ENCODE data around the gene ISYNA1.
A peak's percentile ranks its signal among the peaks of the same experiment; 100 is the strongest.

ISYNA1 gene

DNA sequence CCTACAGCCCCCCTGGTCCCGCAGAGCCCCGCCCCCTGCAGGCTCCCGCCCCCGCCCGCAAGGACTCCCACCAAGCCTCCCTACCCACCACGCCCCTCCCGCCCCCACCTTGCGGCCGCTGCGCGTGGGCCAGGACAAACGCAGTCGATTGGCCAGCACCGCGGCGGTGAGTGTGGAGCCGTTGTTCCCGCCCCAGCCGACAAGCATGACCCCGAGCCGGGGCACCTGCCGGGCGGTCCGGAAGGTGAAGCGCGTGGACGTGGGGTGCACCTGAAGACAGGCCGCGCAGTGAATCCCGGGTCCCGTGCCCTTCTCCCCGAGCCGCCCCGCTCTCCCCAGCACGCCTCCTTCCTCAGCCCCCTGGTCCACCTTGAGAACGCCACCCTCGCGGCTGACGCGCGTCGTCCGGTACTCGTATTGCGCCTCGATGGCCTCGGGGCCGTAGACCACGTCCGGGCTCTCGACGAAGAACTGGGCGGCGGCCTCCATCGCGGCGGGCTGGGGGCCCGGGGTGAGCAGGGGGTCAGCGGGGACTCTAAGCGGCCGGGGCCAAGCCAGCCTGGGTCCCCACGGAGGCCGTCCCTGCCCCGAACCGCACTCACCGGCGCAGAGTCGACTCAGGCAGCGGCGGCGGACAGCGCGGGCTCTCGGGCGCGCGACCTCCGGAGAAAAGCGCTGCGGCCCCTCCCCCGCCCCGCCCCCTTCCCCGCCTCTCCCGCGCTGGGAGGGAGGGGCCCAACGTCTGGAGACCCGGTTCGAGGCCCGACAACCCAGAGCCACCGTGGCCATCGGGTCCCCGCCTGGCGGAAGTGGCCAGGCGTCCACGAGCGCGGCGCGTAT is at the start of gene ISYNA1:
Gene ISYNA1, minus strand, starts transcription at position 643 of the 840 bp plus-strand sequence. Its CDS starts 154 bp downstream, at position 489.
- H3K4me3 ChIP-seq (ENCODE audit: low read depth, low read length): peak within 1 kb of the TSS; percentile 53
- DNase-seq (ENCODE audit: low read depth): no peak
- TF ChIP-seq, protein P1, sequence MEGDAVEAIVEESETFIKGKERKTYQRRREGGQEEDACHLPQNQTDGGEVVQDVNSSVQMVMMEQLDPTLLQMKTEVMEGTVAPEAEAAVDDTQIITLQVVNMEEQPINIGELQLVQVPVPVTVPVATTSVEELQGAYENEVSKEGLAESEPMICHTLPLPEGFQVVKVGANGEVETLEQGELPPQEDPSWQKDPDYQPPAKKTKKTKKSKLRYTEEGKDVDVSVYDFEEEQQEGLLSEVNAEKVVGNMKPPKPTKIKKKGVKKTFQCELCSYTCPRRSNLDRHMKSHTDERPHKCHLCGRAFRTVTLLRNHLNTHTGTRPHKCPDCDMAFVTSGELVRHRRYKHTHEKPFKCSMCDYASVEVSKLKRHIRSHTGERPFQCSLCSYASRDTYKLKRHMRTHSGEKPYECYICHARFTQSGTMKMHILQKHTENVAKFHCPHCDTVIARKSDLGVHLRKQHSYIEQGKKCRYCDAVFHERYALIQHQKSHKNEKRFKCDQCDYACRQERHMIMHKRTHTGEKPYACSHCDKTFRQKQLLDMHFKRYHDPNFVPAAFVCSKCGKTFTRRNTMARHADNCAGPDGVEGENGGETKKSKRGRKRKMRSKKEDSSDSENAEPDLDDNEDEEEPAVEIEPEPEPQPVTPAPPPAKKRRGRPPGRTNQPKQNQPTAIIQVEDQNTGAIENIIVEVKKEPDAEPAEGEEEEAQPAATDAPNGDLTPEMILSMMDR (IDR thresholded peaks at IDR 0.05; ENCODE audit: low read depth, low read length, missing control alignments): no peak

DNA sequence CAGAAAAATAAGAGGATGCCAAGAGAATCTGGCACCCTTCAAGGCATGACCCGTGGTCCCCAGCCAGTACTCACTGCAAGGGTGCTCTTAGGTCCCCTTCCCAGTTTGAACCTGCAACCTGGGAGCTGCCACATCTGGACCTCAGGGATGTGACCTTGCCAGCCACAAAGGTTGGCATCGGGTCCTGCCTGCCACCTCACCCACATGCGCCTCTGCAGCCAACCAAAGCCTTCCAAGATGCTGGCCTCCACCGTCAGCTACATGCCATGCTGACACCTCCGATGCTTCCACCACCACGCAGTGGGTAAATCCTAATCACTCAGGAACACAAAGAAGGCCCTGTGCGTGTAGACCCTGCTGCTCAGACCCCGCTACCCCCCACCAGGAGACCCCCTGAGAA is 48.8 kb upstream of the ISYNA1 start:
- H3K4me3 ChIP-seq (ENCODE audit: low read depth, low read length): no peak overlapping the region
- TF ChIP-seq, protein P1 (IDR thresholded peaks at IDR 0.05; ENCODE audit: low read depth, low read length, missing control alignments): no peak
- no peak for DNase-seq (ENCODE audit: low read depth)

DNA sequence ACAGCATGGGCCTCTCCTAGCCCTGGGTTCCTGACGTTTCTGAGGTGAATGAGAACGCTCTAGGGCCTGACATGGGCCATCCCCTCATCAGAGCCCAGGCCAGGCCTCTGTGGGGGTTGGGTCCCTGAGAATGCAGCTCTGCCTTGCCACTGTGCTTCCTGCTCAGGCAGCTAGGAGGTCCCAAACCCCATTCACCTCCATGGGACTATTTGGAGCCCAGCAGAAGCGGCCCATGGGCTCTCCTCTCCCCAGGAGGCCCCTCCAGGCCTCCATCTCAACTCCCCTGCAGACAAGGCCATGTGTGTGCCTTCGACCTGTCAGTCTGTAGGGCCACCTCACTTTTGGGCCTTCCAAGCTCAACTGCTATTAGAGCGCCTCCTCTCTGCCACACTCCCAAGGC is 47.1 kb upstream of the ISYNA1 start:
- DNase-seq (ENCODE audit: low read depth): no peak
- TF ChIP-seq, protein P1 (IDR thresholded peaks at IDR 0.05; ENCODE audit: low read depth, low read length, missing control alignments): no peak
- H3K4me3 ChIP-seq (ENCODE audit: low read depth, low read length): no peak overlapping the region

GRCh38 chr19:18483119-18483890 is 45.4 kb upstream of the ISYNA1 start:
- no peak for DNase-seq (ENCODE audit: low read depth)
- H3K4me3 ChIP-seq (ENCODE audit: low read depth, low read length): no peak overlapping the region
- TF ChIP-seq, protein P1 (IDR thresholded peaks at IDR 0.05; ENCODE audit: low read depth, low read length, missing control alignments): no peak

DNA sequence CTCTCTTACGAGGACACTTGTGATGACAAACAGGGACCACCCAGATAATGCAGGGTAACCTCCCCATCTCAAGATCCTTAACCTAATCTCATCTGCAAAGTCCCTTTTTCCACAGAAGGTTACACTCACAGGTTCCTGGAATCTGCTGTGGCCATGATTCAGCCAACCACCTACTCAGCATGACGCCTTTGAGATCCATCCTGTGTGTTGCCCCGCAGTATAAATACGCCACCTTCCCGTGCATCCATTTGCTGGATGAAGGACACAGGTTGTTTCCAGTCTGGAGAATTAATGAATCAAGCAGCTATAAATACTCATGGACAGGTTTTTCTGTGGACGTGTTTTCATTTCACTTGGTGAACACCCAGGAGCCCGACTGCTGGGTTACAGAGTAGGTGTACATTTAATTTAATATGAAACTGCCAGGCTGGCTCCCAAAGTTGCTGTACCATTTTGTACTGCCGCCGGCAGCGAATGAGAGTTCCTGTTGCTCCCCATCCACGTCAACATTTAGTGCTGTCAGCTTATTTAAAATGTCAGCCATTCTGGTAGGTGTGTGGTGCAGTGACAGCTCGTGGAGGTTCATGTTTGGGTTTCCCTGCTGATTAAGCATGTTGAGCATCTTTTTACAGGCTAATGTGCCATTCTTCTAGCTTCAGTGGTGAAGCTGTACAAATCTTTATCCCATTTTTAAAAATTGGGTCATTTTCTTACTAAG is 43.7 kb upstream of the ISYNA1 start:
- DNase-seq (ENCODE audit: low read depth): no peak
- TF ChIP-seq, protein P1 (IDR thresholded peaks at IDR 0.05; ENCODE audit: low read depth, low read length, missing control alignments): no peak
- H3K4me3 ChIP-seq (ENCODE audit: low read depth, low read length): no peak overlapping the region

- no peak overlapping the region for H3K4me3 ChIP-seq (ENCODE audit: low read depth, low read length)
- DNase-seq (ENCODE audit: low read depth): no peak
- TF ChIP-seq, protein P1 (IDR thresholded peaks at IDR 0.05; ENCODE audit: low read depth, low read length, missing control alignments): no peak
Observed at GRCh38 chr19:18480006-18480691, 42.2 kb upstream of the ISYNA1 start.

Measured in GM12864 (cell line).